CD14-positive monocyte (primary cell): ENCODE data around the gene ITGB1. TPM values are rescaled to one million over a fixed set of nuclear protein-coding genes. Genes with fewer than 3 reads are reported as not detected.
"Not testable (repeated sequence)": the region's sequence is repeated elsewhere in the genome, so short reads cannot be mapped to it uniquely, and the experiment has no call there.

Source experiments
- DNase-seq, 3 donors: peaks; one replicate each; pipeline ENCODE4 v3.0.0-alpha.2; 2011 to 2022
- H2AFZ ChIP-seq: 2 replicates; pipeline ENCODE4 v1.6.0; 2012; ENCODE audit warnings: mild to moderate bottlenecking, low read depth, low read length, inconsistent platforms; ENCODE audit not compliant: insufficient read depth, poor library complexity, severe bottlenecking
- H3K27ac ChIP-seq, 2 donors: 1 replicate in 1 of 2; 2 replicates in 1 of 2; pipeline ENCODE4 v1.5.1; 2012 to 2013; ENCODE audit warnings: low read length in 2 of 2, control low read depth in 1 of 2, inconsistent platforms in 1 of 2, low read depth in 1 of 2, mild to moderate bottlenecking in 1 of 2
- H3K27me3 ChIP-seq, 2 donors: one replicate each; pipeline versions ENCODE4 v1.6.0 to v1.6.1; 2011 to 2013; ENCODE audit warnings: low read length in 2 of 2; ENCODE audit not compliant: control insufficient read depth in 2 of 2, insufficient read depth in 2 of 2
- H3K36me3 ChIP-seq, 2 donors: replicated peaks in 1 of 2; 1 replicate in 1 of 2; 2 replicates in 1 of 2; pipeline versions ENCODE4 v1.5.1 to v1.6.1; 2012 to 2013; ENCODE audit warnings: low read length in 2 of 2, control low read depth in 1 of 2, inconsistent platforms in 1 of 2, mild to moderate bottlenecking in 1 of 2; ENCODE audit not compliant: insufficient read depth in 2 of 2, control insufficient read depth in 1 of 2
- H3K4me1 ChIP-seq, 2 donors: 1 replicate in 1 of 2; 2 replicates in 1 of 2; pipeline versions ENCODE4 v1.5.1 to v1.6.1; 2012 to 2013; ENCODE audit warnings: low read length in 2 of 2, control low read depth in 1 of 2, inconsistent platforms in 1 of 2, mild to moderate bottlenecking in 1 of 2, moderate library complexity in 1 of 2; ENCODE audit not compliant: insufficient read depth in 2 of 2, control insufficient read depth in 1 of 2
- H3K4me2 ChIP-seq: replicated peaks from 2 replicates; pipeline ENCODE3; 2012; ENCODE audit warnings: low read length, moderate library complexity, mild to moderate bottlenecking; ENCODE audit not compliant: poor library complexity, severe bottlenecking; ENCODE audit errors: extremely low read depth
- H3K4me3 ChIP-seq, 3 experiments: fragments of 200-600 bp in 1 of 3; sonication (generic) in 1 of 3; replicated peaks in 1 of 3; 1 replicate in 2 of 3; 2 replicates in 1 of 3; pipeline ENCODE4 v1.5.1; 2011 to 2013; ENCODE audit warnings: low read length in 3 of 3, mild to moderate bottlenecking in 3 of 3, control low read depth in 2 of 3, low read depth in 2 of 3, inconsistent platforms in 1 of 3, moderate library complexity in 1 of 3
- H3K79me2 ChIP-seq: 2 replicates; pipeline ENCODE4 v1.6.0; 2012; ENCODE audit warnings: mild to moderate bottlenecking, control low read depth, inconsistent platforms, low read length, moderate library complexity; ENCODE audit not compliant: insufficient read depth
- H3K9ac ChIP-seq: 2 replicates; pipeline ENCODE4 v1.6.0; 2017; ENCODE audit warnings: low read length, mild to moderate bottlenecking; ENCODE audit not compliant: insufficient read depth, poor library complexity, severe bottlenecking
- H3K9me3 ChIP-seq, 2 donors: replicated peaks in 1 of 2; 1 replicate in 1 of 2; 2 replicates in 1 of 2; pipeline versions ENCODE4 v1.5.1 to v1.6.1; 2012 to 2013; ENCODE audit warnings: low read length in 2 of 2, control low read depth in 1 of 2; ENCODE audit not compliant: control insufficient read depth in 1 of 2, insufficient read depth in 1 of 2
- H4K20me1 ChIP-seq: 2 replicates; pipeline ENCODE4 v1.6.0; 2012; ENCODE audit warnings: mild to moderate bottlenecking, low read length, control low read depth, moderate library complexity; ENCODE audit not compliant: insufficient read depth
- H3K27ac Mint-ChIP-seq, 7 donors: one replicate each; pipeline ENCODE4 v1.8.0; 2020; ENCODE audit warnings: mild to moderate bottlenecking in 7 of 7, mixed read lengths in 7 of 7, moderate library complexity in 6 of 7, inconsistent platforms in 2 of 7
- H3K27me3 Mint-ChIP-seq, 3 donors: one replicate each; pipeline ENCODE4 v1.8.0; 2021 to 2022; ENCODE audit warnings: low read depth in 3 of 3, mild to moderate bottlenecking in 3 of 3, mixed read lengths in 3 of 3, moderate library complexity in 3 of 3, inconsistent platforms in 1 of 3
- H3K36me3 Mint-ChIP-seq, 2 donors: one replicate each; pipeline ENCODE4 v1.8.0; 2020; ENCODE audit warnings: mixed read lengths in 2 of 2, inconsistent platforms in 1 of 2, mild to moderate bottlenecking in 1 of 2
- H3K4me1 Mint-ChIP-seq: one replicate; pipeline ENCODE4 v1.8.0; 2020; ENCODE audit warnings: mild to moderate bottlenecking, mixed read lengths
- H3K4me3 Mint-ChIP-seq, 2 donors: one replicate each; pipeline ENCODE4 v1.8.0; 2020; ENCODE audit warnings: mild to moderate bottlenecking in 2 of 2, mixed read lengths in 2 of 2, moderate library complexity in 1 of 2
- H3K9me3 Mint-ChIP-seq, 7 donors: one replicate each; pipeline ENCODE4 v1.8.0; 2020 to 2022; ENCODE audit warnings: mixed read lengths in 7 of 7, mild to moderate bottlenecking in 6 of 7, moderate library complexity in 6 of 7, inconsistent platforms in 2 of 7
- WGBS: methylation state at CpG from one replicate; pipeline ENCODE4 v1.1.5; 2013; ENCODE audit warnings: missing lambda C conversion rate; ENCODE audit not compliant: insufficient coverage; 5-methylcytosine and 5-hydroxymethylcytosine counted together
- intact Hi-C, 2 donors: fragments of 100-400 bp; cut with micrococcal nuclease; formaldehyde crosslinking; loops; one replicate each; pipeline versions ENCODE4 v1.15.0 to v1.15.1; 2023
- polyA plus RNA-seq, 3 donors: library from polyadenylated mRNA; depleted of rRNA in 1 of 3; unstranded in 2 of 3; stranded (reverse) in 1 of 3; fragments of 300-500 nt in 2 of 3; fragments of >200 nt in 1 of 3; fragmentation: Illumina TruSeq in 2 of 3; gene quantifications; 1 replicate in 2 of 3; 2 replicates in 1 of 3; pipeline ENCODE4 v1.2.3, GENCODE V29; 2012 to 2021
- TF ChIP-seq, protein P1 (sequence below): fragments of 200-600 bp; IDR thresholded peaks from one replicate; pipeline ENCODE4 v1.8.0; 2022; ENCODE audit warnings: antibody characterized with exemption, mild to moderate bottlenecking

Gene ITGB1
- polyA plus RNA-seq, 3 donors = 58.2 to 157 (median 127) TPM

DNA sequence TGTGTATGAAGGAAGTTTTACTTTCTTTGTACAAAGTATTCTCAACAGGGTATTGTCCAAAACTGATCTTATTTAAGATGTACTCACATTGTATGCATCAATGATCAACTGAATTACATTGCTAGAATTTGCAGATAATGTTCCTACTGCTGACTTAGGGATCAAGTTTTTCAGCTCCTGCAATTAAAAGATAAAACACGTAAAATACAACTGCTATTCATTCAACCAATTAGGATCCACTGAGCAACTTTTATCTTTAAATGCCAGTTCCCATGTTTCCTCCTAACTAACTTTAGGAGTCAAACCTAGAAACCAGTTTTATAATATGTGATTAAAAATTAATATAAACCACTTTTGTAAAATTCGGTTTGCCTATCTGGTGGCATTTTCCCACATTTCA lies 35.9 kb downstream of the ITGB1 start:
- Histone ChIP-seq H3K9ac (no peak overlapping the region), H2AFZ (no peak overlapping the region), H3K36me3 (peaks cover 90 to 94% of the 10 kb centered on the region in 2 donors), H3K27me3 (no peaks in the 10 kb centered on the region), H3K27ac (no peak overlapping the region), H3K9me3 (no peaks in the 10 kb centered on the region), H4K20me1 (peaks cover 8% of the 10 kb centered on the region), H3K4me3 (no peak overlapping the region), H3K79me2 (no peaks in the 10 kb centered on the region), H3K4me2 (no peak overlapping the region), H3K4me1 (no peaks in the 10 kb centered on the region)
- Mint-ChIP-seq H3K36me3 (peaks cover 86 to 92% of the 10 kb centered on the region in 2 donors), H3K27ac (no peak overlapping the region), H3K9me3 (peaks cover 0 to 5% (median 3%) of the 10 kb centered on the region in 7 donors), H3K27me3 (no peaks in the 10 kb centered on the region), H3K4me3 (no peak overlapping the region), H3K4me1 (no peaks in the 10 kb centered on the region)
- TF ChIP-seq, protein P1, sequence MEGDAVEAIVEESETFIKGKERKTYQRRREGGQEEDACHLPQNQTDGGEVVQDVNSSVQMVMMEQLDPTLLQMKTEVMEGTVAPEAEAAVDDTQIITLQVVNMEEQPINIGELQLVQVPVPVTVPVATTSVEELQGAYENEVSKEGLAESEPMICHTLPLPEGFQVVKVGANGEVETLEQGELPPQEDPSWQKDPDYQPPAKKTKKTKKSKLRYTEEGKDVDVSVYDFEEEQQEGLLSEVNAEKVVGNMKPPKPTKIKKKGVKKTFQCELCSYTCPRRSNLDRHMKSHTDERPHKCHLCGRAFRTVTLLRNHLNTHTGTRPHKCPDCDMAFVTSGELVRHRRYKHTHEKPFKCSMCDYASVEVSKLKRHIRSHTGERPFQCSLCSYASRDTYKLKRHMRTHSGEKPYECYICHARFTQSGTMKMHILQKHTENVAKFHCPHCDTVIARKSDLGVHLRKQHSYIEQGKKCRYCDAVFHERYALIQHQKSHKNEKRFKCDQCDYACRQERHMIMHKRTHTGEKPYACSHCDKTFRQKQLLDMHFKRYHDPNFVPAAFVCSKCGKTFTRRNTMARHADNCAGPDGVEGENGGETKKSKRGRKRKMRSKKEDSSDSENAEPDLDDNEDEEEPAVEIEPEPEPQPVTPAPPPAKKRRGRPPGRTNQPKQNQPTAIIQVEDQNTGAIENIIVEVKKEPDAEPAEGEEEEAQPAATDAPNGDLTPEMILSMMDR = no peak
- WGBS = no CpG with 5 or more reads among the region's 2 CpGs
- no peak for DNase-seq
- intact Hi-C loops = no loop called here

DNA sequence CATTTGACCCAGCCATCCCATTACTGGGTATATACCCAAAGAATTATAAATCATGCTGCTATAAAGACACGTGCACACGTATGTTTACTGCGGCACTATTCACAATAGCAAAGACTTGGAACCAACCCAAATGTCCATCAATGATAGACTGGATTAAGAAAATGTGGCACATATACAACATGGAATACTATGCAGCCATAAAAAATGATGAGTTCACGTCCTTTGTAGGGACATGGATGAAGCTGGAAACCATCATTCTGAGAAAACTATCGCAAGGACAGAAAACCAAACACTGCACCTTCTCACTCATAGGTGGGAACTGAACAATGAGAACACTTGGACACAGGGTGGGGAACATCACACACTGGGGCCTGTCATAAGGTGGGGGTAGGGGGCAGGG lies 40.2 kb downstream of the ITGB1 start:
- H3K27ac ChIP-seq, H3K9ac ChIP-seq, H2AFZ ChIP-seq, H3K79me2 ChIP-seq, H3K27me3 Mint-ChIP-seq, H3K4me3 Mint-ChIP-seq, H4K20me1 ChIP-seq, H3K27me3 ChIP-seq, H3K4me1 ChIP-seq, H3K4me1 Mint-ChIP-seq, H3K4me3 ChIP-seq, H3K9me3 Mint-ChIP-seq, DNase-seq, intact Hi-C loops, H3K4me2 ChIP-seq, H3K9me3 ChIP-seq: not testable (repeated sequence)
- WGBS = no CpG with 5 or more reads among the region's 5 CpGs
- peaks cover 80 to 86% of the 10 kb centered on the region in 2 donors for H3K36me3 Mint-ChIP-seq
- peaks cover 48 to 64% of the 10 kb centered on the region in 2 donors for H3K36me3 ChIP-seq
- peak overlapping the region in 1 of 7 donors; percentile 28 for H3K27ac Mint-ChIP-seq
